ENCODE measurements around the gene TMA7.
A peak's percentile ranks its signal among the peaks of the same experiment; 100 is the strongest.

Gene TMA7

GRCh38 chr3:48423883-48424695, 16.0 kb upstream of the TMA7 start:
- no peak for DNase-seq

- DNase-seq, result no peak
These were observed 14.7 kb upstream of the TMA7 start for GRCh38 chr3:48425281-48425812.

DNA sequence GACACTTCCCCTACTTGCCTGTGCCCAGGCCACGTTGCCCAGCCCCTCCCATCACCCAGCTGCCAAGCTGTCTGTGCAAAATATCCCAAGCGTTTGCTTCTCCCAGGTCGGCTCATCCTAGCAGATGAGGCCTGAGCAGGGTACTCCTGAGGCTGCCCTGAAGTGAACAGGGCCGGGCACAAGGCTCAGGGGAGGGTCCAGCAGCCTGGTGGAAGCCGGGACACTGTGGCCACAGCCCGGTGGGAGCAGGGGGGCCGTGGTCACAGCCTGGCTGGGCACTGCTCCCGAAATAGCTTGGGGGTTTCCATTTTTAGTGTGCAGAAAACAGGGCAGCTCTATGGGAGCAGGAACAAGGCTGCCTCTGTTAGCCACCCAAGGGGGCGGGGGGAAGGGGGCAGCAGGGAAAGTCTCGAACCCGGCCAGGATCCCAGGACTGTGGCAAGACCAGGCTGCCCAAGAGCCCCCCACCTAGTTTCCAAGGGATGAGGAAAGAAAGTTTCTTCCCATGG, 13.6 kb upstream of the TMA7 start:
- no peak for DNase-seq

DNA sequence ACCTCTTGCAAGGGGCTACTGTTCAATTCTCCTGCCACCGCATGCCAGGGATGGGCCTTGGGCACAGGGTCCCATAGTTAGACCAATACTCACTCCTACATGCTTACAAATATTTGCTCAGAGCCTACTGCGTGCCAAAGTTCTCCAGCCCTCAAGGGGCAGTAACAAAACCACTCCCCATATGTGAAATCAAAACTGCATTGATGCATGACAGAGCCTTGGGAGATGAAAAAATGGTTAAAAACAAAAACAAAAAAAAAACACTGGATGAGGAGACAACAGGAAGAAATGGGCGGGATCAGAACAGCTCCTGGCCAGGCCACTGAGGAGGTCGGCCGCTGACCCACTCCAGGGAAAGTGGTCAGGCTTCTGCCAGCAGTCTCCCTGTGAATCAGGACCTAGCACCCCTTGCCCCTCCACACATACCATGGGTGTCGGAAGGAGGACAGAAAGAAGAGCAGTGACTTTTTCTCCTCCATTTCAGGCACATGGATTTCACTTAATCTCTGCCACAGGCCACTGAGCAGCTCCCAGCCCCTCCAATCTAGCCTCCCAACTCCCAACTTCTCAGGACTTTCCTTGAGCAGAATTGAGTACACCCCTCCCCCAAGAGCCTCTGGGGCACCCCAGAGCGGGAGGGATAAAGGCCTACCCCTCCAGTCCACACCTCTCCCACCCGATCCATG, 13.0 kb upstream of the TMA7 start:
- DNase-seq, result no peak

GRCh38 chr3:48427630-48427962, 12.5 kb upstream of the TMA7 start:
- DNase-seq, result no peak

- DNase-seq, result no peak
These were observed 11.9 kb upstream of the TMA7 start for GRCh38 chr3:48428088-48428571.

DNA sequence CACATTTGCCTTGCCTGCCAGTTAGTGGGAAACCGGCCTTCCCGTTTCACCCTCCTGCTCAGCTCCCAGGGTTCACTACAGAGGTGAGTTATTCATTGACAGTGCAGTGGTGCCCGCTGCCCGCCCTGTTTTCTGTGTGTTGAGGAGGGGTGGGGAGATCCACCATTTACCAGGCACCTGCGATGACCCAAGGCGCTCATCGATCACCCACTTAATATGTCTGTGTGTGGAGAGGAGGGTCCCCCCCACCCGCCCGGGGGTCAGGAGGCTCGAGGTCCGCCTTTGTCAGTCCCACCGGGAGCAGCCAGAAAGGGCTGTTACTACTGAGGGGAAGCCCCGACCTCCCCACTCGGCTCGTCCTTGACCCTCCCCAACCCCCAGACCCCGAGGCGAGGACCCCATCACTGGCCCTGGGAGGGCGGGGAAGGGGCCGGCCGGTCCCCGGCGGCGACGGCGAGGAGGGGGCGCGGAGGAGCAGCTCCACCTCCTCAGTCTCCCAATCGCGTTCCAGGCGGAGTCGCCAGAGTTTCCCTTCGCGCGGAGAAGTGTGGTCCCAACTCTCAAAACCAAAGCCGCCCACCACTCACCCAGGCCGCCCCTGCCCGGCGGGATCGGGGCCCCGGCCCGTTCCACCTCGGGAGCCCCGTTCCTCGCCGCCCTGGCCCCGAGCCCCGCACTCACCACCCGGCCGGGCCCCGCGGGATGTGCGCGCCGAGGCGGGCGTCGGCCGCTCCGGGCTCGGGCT, 11.3 kb upstream of the TMA7 start:
- no peak for DNase-seq

GRCh38 chr3:48429317-48429959, 10.6 kb upstream of the TMA7 start:
- peak; percentile 58 for DNase-seq

DNA sequence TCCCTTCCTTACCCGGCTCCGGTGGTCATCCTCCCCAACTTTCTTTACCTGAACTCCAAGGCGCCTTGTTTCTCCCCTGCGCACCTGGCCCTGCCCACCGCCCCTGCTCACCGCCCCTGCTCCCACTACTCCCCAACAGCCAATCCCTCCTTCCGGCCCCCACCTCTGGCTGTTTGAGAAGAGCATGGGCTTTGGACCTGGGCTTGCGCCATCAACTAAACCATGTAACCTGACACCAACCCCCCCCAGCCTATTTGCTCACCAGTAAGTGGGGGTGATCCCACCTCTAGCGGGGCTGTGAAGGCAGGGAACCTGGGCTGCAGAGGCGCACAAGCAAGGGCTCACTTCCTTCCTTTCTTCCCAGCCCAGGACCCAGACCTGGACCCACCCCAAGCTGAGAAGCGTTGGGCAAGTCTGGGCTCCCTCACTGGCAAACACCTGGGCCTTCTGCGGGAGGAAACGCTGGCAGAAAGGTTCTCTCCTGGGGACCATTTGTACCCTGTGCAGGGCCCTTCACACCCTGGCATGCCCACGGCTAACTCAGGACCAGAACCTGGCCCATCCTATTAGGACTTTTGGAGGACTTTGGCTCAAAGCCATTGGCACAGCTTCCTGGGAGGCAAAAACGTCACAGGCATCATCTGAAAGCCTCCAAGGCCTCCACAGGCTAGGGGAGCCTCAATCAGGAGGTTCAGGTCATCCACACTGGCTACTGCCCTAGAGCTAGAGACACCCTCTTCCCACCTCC, 9.9 kb upstream of the TMA7 start, which contains the start of gene PLXNB1:
Gene PLXNB1, minus strand, starts transcription at position 127 of the 748 bp plus-strand sequence. CDS start 5,475 bp downstream, outside the sequence.
- no peak for DNase-seq

DNA sequence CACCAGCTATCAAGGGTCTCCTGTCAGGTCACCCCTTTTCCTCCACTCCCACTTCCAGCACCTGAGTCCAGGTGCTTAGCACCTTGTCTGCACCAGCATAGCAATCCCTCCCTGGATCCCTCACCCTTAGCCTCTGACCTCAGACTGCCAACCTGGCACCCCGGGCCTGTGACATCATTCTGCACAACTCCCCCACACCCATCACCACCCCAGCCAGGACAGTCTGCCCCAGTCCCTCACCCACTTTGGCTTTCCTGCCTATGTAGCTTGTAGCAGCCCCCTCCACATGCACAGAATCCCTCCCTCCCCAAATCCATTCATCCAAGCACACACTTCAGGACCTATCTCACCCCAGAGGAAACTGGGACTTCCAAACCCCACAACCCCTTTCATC, 9.4 kb upstream of the TMA7 start:
- no peak for DNase-seq

GRCh38 chr3:48431224-48432029, 8.6 kb upstream of the TMA7 start:
- DNase-seq, result no peak

GRCh38 chr3:48432411-48433371, 7.4 kb upstream of the TMA7 start:
- no peak for DNase-seq

DNA sequence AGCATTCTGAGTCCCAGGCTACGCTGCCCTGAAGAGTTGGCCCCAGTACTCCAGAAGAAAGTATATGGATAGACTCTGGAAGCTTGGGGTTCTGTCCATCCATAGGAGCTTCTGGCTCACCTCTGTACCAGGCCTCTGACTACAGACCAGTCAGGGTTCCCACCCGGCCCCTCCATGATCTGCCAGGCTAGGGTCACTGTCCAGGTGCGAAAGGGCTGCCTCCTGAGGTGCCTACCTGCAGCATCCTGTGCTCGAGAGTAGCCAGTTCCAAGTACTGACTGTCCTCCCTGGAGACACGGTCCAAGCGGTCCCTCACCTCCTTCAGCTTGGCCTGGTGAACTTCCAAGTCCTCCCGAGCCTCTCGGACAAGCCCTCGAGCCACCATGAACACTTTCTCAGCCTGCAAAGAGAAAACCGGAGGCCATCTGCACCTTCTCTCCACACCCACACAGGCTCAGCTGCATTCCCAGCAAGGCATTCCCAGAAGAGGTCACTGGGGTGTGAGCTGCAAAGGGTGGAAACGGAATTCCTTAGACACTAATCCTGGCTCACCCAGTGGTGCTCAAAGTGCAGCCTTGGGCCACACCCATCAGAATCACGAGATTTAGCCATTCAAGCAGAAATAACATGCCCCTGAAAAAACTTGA, 6.5 kb upstream of the TMA7 start:
- no peak for DNase-seq

GRCh38 chr3:48434591-48435222, 5.3 kb upstream of the TMA7 start:
- DNase-seq, result no peak

GRCh38 chr3:48435223-48435595, 4.8 kb upstream of the TMA7 start:
- DNase-seq, result no peak

GRCh38 chr3:48435774-48436476, 4.1 kb upstream of the TMA7 start:
- peak; percentile 79 for DNase-seq

- no peak for DNase-seq
These were observed 3.6 kb upstream of the TMA7 start for GRCh38 chr3:48436477-48436787.

GRCh38 chr3:48436855-48437254, 3.2 kb upstream of the TMA7 start:
- DNase-seq, result no peak
